GM19468 (cell line): ENCODE results near the gene FNIP2.
A peak's percentile ranks its signal among the peaks of the same experiment; 100 is the strongest.

Source experiments
- ATAC-seq: cut with Tn5 transposase; IDR thresholded peaks from one replicate; pipeline ENCODE4 v1.9.1; 2021; ENCODE audit warnings: mild to moderate bottlenecking, moderate library complexity, moderate number of reproducible peaks; ENCODE audit not compliant: unreplicated experiment; ENCODE audit errors: extremely low read depth

Gene FNIP2

GRCh38 chr4:158760866-158761265 is 8.0 kb upstream of the FNIP2 start:
- no peak for ATAC-seq

- no peak for ATAC-seq
These were observed 6.3 kb upstream of the FNIP2 start for GRCh38 chr4:158762553-158762952.

GRCh38 chr4:158763462-158763861 is 5.4 kb upstream of the FNIP2 start:
- no peak for ATAC-seq

DNA sequence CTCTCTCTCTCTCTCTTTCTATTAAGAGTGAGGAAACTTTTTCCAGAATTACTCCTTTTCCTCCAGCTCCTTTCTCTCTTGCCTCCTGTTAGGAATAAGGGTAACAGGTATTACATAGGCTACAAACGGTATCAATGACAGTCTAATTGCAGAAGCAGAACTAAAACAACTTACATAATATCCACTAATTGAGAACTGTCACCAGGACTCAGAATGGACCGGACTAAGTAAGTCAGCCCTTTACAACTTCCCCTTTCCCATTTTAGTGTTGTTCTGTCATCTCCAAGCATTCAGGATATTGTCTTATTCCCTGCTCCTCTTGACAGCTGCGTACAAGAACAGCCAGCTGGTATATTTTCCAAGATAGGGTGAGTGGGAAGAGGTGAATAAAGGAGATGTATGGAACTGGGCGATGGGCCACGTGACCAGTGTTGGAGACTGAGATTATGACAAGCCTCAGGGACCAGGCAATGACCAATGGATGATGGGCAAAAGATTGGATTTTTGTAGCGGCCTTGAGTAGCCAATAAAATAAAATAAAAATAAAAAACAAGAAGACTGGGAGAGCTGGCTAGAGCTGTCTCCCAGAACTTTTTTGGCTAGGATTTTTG is 2.3 kb upstream of the FNIP2 start:
- no peak for ATAC-seq

DNA sequence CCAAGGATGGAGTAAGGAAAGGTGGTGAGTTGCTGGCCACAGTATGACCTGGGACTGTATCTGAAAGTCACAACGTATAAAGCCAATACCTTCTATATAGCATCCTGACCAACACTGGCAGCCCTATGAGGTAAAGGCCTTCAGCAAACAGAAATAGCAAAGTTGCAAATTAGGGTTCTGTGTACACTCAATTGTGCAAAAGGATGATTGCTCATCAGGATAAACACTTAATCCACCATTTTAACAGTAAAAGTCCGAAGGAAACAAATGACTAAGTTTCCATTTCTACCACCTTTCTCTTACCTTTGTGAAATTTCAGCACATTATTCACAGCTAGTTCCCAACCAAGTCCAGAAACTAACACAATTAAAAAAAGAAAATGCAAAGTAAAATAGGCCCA is 1.4 kb upstream of the FNIP2 start:
- ATAC-seq = no peak

DNA sequence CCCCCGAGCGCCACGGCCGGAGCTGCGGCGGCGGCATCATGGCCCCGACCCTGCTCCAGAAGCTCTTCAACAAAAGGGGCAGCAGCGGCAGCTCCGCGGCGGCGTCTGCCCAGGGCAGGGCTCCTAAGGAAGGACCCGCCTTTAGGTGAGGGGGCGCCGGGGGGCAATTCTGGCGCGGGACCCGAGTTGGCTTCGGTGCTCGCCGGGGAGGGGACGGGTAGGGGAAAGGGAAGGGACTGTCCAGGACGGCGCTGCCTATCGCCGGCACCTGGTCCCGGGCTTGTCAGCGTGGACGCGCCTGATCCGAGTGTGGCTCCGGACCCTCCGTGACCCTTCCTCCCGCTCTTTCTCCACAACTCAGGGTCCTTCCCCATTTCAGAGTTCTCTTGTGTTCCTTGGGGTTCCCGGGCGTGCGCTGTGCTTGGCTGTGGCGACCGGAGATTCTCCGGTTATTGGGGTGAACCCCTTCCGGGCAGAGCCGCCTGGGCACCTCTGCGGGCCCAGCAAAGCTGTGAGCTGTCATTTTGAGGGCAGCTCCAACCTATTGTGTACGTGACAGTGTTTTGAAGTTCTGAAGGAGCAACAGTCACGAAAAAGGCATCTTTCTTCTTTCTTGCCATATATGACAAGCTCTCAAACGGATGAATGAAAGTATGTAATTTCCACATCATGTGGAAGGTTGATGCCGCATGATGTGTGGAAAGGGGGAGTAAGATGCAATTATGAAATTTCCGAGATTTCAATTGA is 522 bp downstream of the FNIP2 start:
- no peak for ATAC-seq

- no peak for ATAC-seq
These were observed 1.8 kb downstream of the FNIP2 start for GRCh38 chr4:158770671-158771070.

GRCh38 chr4:158771776-158772175 is 3.0 kb downstream of the FNIP2 start:
- ATAC-seq = no peak

GRCh38 chr4:158775091-158775651 is 6.3 kb downstream of the FNIP2 start:
- ATAC-seq = no peak

GRCh38 chr4:158776106-158776505 is 7.3 kb downstream of the FNIP2 start:
- ATAC-seq = no peak

DNA sequence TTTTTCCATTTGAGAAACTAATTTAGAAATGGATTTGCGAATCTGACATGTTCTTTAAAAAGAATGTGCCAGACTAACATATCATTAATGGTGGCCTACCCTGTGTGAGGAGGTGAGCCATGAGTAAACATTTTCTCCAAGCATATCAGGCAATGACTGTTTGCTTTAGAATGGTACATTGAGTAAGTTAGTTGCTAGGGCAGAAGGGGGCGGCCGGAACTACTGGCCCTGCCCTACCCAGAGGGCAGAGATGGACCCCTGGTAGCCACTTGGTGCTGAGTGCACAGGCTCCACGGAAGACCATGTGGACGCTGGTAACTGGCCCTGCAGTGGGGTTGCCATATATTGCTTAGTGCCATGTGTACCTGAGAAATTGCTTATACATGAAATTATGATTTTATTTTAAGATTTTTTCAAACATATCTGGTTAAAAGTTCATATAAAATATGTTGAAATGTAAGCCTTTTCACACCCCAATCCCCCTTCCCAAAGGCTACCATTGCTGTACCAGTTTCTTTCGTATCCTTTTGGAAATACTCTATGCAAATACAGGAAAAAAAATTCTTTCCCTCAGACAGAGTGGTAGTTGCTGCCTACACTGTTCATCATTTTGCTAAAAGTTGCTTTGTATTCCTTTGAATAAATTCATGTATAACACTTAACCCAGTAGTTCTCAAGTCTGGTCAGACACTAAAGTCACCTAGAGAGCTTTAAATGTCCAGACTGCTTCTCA is 8.8 kb downstream of the FNIP2 start:
- peak; percentile 6 for ATAC-seq

DNA sequence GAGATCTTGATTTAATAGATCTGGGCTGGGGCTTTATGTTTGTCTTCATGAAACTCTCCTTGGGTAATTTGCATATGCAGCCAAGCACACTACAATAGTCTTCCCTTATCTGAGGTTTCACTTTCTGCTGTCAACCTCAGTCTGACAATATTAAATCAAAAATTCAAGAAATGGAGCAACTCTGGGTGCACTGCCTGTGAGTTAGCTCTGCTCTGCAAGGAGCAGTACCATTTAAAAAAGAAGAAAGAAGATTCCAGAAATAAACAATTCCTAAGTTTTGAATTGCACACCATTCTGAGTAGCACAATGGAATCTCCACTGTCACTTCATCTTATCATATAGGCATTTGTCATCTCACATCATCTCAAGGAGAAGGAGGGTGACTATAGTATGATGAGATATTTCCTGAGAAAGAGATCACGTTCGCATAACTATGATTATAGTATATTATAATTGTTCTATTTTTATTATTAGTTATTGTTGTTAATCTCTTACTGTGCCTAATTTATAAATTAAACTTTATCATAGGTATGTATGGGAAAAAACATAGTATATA is 9.4 kb downstream of the FNIP2 start:
- ATAC-seq = peak; percentile 97

DNA sequence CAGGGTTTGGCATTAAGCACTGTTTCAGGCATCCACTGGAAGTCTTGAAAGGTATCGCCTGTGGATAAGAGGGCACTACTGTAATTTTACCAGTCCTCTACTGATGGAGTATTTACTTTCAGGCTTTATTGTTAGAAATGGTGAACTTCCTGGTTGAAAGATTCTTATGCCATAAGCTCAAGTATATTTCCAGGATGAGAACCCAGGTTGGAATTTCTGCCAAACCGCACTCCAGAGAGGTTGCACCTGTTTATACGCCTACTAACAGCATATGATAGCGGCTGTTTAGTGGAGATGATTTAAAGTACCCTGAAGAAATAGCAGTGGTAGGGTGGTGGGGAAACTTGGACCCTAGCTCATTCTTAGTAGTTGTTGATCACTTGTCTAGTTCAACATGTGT is 9.9 kb downstream of the FNIP2 start:
- no peak for ATAC-seq

GRCh38 chr4:158781963-158782362 is 13.1 kb downstream of the FNIP2 start:
- no peak for ATAC-seq

- no peak for ATAC-seq
These were observed 13.9 kb downstream of the FNIP2 start for GRCh38 chr4:158782551-158783360.

- ATAC-seq = no peak
These were observed 15.0 kb downstream of the FNIP2 start for GRCh38 chr4:158783785-158784184.

GRCh38 chr4:158785718-158786117 is 16.9 kb downstream of the FNIP2 start:
- ATAC-seq = no peak

DNA sequence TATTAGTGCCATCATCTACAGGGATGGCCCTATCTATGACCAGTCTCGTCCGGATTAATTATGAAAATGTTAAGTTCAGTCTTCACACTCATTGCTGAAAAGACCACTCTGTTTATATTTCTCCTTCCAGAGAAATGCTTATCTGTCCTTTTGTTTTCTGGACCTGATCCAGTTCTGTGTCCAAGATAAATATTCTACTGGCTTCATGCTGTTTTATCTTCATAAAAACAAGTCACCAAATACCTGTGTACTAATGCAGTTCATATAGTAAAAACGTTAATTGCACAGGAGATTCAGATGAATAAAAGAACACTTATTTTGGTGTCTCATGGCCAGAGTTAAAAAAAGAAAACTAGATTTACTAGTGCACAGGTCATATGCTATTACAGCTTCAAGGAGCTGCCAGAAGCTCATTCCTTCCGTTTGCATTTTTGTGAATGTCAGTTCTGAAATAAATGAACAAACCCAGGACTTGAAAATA is 17.3 kb downstream of the FNIP2 start:
- ATAC-seq = no peak

GRCh38 chr4:158786955-158787354 is 18.1 kb downstream of the FNIP2 start:
- ATAC-seq = no peak
